GM18868 (cell line): ENCODE data around the gene OXTR.

Experiments
- ATAC-seq: cut with Tn5 transposase; IDR thresholded peaks from one replicate; pipeline ENCODE4 v1.9.1; 2021; ENCODE audit warnings: mild to moderate bottlenecking, moderate library complexity; ENCODE audit not compliant: unreplicated experiment

OXTR gene

GRCh38 chr3:8769088-8769822 lies at the start of gene OXTR:
Gene OXTR, minus strand, starts transcription at chr3:8769613. Its CDS starts 1,426 bp downstream, at chr3:8768187.
- ATAC-seq, result peak; percentile 73

GRCh38 chr3:8817486-8817885 lies 48.1 kb upstream of the OXTR start:
- ATAC-seq, result no peak

- ATAC-seq, result no peak
Measured at GRCh38 chr3:8816106-8816505, 46.7 kb upstream of the OXTR start.

- ATAC-seq, result no peak
Measured at GRCh38 chr3:8813411-8813810, 44.0 kb upstream of the OXTR start.

DNA sequence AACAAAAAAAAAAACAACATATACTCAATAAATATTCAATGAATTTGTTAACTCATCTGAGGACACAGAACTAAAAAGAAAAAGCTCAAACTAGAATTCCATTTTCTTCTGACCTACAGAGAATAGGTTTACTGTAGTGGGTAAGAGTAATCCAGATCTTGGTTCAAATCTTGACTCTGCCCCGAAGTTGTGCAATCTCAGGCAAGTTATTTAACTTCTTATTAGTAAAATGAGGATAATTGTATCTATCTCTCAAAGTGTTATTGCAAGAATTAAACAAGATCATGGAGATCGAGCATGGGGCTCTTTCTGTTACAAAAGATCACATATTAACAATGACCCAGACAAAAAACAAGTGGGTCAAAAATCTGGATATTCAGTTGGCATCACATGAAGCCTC lies 41.1 kb upstream of the OXTR start:
- ATAC-seq, result no peak

DNA sequence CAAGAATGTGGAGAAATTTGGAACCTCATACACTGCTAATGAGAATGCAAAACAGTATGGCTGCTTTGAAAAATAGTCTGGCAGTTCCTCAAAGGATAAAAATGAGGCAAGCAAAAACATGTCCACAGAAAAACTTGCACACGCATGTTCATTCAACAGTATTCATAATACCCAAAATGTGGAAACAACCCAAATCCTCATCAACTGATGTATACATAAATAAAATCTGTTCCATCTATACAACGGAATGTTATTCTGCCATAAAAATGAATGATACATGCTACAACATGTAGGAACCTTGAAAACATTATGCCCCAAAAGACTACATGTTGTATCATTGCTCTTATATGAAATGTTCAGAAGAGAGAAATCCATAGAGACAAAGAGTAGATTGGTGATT lies 36.4 kb upstream of the OXTR start:
- no peak for ATAC-seq

DNA sequence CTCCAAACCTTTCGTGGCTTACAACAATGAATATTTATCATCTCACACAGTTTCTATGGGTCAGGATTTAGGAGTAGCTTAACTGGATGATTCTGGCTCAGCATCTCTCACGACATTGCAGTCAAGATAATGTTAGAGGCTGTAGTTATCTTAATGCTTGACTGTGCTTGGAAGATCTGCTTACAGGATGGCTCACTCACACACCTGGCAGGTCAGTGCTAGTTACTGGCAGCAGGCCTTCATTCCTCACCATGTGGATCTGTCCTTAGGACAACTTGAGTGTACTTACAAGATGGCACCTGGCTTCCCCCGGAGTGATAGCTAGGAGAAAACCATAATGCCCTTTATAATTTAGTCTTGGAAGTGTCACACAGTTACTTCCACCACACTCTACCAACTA lies 32.8 kb upstream of the OXTR start:
- ATAC-seq, result no peak

DNA sequence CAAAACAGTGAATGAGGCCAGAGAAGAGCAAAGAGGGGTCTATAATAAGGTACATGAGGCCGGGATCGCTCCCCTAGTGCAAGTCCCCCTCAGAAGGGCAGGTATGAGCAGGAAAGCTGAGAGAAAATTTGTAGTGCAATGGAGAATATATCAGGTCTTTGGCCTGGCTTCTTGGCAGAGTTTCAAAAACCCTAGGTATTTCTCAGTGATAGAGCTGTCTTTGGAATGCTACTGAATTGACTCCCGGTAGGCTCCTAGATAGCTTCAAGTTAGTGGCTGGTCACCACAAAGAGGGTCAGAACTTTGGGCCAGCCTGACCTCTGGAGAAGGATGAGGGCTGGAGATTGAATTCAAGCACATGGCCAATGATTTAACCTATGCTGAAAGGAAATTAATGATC lies 30.6 kb upstream of the OXTR start:
- no peak for ATAC-seq

GRCh38 chr3:8794247-8794646 lies 24.8 kb upstream of the OXTR start:
- no peak for ATAC-seq

GRCh38 chr3:8793242-8793641 lies 23.8 kb upstream of the OXTR start:
- no peak for ATAC-seq

DNA sequence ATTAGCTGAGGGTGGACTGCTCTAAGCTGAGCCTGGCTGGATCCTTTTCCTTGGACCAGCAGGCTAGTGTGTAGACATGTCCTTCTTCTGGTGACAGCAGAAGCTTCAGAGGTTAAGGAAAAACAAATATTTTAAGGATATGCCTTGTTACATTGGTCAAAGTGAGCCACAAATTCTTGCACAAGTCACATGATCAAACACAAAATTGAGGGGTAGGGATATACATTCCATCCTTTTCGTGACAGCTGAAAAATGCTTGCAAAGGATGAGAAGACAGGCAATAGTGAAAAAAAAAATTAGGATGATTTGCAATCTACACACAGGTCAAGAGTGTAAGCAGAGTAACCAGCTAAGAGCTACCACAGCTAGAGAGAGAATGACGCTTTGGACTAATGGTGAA lies 21.1 kb upstream of the OXTR start:
- no peak for ATAC-seq

DNA sequence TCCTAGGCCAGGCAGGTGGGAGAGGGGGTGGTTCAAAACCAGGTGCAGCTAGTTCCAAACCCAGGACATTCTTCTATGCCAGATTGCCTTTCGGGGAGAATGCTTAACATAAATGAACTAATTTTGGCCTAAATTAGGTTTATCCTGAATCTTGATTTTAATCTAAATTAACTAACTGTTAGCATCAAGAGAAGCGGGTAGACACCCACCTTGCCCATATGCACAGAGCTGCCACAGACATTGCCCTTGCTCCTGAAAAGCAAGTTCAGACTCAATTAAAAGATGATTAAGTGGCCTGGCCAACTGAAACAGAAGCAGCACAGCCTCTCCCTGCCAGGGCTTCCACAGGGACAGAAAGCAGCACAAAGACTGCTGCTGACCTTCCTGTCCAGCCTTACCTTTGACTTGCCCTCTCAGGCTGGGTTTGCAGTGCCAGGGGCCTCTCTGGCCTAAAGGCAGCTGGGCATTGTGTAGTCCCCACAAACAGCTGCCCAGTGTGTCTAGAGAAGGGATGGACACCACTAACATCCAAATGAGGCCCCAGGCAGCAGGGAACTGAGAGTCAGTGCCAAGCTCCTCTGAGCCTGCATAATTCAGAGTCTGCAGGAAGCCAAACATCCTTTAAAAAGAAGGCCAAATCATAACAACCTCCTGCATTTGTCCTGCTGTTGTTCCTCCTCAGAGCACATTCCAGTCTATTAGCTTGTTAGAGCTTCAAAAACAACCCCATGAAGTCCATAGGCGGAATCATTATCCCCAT lies 15.4 kb upstream of the OXTR start:
- no peak for ATAC-seq

DNA sequence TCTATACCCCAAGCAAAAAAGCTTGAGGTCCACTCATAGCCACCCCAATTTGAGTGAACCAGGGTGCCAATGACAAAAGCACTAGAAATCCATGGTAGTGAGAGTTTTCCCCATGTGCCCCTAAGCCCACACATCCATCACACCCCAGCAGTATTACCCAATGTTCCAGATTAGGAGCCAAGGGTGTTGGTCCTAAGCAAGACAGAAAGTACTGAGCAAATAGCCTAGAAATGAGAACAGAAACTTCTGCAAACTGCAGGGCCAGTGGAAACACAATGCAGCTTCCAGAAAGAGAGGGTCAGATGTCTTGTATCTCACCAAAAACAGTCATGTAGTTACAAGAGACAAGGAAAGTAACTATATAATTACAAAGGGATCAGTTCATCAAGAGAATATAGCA lies 10.9 kb upstream of the OXTR start:
- ATAC-seq, result peak; percentile 69

DNA sequence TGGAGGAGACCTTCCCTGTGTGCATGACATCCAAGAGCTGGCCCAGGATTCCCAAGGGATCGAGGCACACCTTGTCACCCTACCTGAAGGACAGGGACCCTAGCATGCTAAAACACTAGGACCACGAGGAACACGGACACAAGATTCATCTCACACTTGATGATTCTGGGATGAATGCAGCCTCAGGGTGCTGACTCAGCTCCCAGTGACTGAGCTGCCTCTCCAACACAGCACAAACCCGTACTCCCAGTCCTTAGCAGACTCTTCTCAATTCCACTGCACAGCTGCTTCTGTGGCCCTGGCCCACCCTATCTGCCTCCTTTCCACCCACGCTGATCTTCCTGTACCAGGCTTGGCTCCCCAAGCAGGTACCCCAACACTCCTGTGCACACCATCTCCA lies 9.1 kb upstream of the OXTR start:
- ATAC-seq, result no peak

GRCh38 chr3:8777978-8778267 lies 8.5 kb upstream of the OXTR start:
- ATAC-seq, result peak; percentile 15

- ATAC-seq, result peak; percentile 72
Measured at GRCh38 chr3:8777201-8777977, 8.0 kb upstream of the OXTR start.

GRCh38 chr3:8776406-8776805 lies 7.0 kb upstream of the OXTR start:
- ATAC-seq, result no peak

- no peak for ATAC-seq
Measured at GRCh38 chr3:8775602-8776001, 6.2 kb upstream of the OXTR start.

DNA sequence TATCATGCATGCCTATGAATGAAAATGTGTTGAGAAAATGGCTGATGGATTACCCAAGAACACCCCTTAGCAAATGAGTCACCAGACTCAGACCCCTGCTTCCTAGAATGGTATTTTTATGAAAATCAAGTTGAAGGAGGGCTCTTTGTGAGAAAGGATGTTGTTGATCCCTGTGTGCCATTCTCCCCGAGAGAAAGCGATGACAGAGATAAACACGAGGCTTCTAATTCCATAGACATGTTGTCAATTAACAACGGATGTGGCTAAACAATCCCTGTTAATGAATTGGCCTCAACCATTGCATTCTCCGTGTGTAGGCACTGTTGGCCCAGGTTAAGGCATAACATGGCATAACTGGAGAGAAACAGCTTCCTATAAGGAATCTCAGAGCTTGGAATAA lies 5.8 kb upstream of the OXTR start:
- ATAC-seq, result no peak

DNA sequence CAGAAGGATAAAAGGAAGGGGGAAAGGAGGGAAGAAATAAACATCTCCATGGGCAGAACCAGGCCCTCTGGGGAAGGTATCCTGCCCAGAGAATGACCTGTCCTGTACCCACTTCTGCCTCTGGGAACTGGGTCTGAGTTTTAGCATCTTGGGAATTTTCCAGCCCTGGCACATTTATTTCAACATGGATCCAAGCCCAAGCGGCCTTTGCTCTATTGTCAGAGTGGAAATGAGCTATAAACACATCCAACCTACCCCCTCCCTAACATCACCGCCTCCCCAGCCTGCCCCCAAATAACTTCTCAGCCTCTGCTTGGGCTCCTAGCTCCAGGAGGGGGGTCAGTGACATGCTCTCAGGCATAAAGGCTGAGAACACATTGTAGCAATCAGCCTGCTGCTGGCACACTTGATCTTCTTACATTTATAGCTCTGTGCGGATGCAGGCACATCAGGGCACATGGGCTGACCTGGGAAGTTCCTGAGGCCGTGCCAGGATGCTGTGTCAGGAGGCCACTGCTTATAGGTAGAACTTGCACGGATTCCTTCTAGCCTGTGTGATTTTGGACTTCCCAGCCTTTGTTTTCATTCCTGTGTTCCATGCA lies 4.6 kb upstream of the OXTR start:
- ATAC-seq, result no peak

GRCh38 chr3:8768364-8769087 lies 887 bp downstream of the OXTR start:
- ATAC-seq, result peak; percentile 32
